ENCODE measurements around the gene IL22. TPM values are rescaled to one million over a fixed set of nuclear protein-coding genes. Genes with fewer than 3 reads are reported as not detected.

Gene IL22
- total RNA-seq, 2 experiments from 2014 or later, result not detected

DNA sequence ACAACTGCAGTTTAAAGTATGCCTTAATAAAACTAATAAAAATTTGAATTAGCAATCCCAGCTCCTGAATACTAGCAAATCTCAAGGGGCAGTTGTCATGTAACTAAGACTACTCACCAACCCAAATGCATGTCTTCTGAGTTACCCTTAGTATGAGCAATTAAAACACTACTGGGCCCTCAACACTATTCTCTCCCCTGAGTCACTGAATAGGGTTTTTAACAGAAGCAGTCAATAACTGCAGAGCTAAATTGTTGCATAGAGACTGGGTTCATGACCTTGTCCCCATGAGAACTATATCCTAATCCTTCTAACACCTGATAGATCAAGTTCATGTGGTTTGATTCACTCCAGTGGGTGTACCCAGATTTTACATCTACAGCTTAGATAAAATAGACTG lies 39.9 kb upstream of the IL22 start:
- no TSS peak for BruUV-seq (replicated peaks)
- no peaks in the 10 kb centered on the region for H3K9me2 ChIP-seq (ENCODE audit: insufficient read depth, low read length)
- intact Hi-C loops (cut with micrococcal nuclease; ENCODE audit: unreplicated experiment), result no loop called here
- H3K4me3 ChIP-seq (ENCODE audit: low read depth, low read length, poor library complexity, severe bottlenecking), result no peak overlapping the region
- ChIA-PET POLR2A (no interaction called here), CTCF (ENCODE audit: unreplicated experiment) (interaction anchor here (0.7 kb wide), 1 partner anchor 45 kb away, joined by 3 read pairs; no protein-coding TSS in a partner anchor)
- H3K4me1 ChIP-seq (ENCODE audit: insufficient read depth, low read length, poor library complexity, severe bottlenecking), result no peaks in the 10 kb centered on the region
- no peak overlapping the region for H3K27ac ChIP-seq (ENCODE audit: low read depth, low read length, poor library complexity, severe bottlenecking)
- H3K79me2 ChIP-seq (ENCODE audit: insufficient read depth, low read depth, low read length), result no peaks in the 10 kb centered on the region
- no peaks in the 10 kb centered on the region for H4K20me1 ChIP-seq (ENCODE audit: insufficient read depth, low read length)
- H3K9me3 ChIP-seq (ENCODE audit: low read length), result no peaks in the 10 kb centered on the region
- H3K4me2 ChIP-seq (ENCODE audit: low read length), result no peak overlapping the region
- H3K36me3 ChIP-seq (ENCODE audit: insufficient read depth, low read length), result peaks cover 25% of the 10 kb centered on the region
- no peak for DNase-seq (ENCODE audit: low spot score)
- no peak overlapping the region for H2AFZ ChIP-seq (ENCODE audit: low read length)
- no peak for TF ChIP-seq EZH2phosphoT487 (IDR thresholded peaks at IDR 0.05; ENCODE audit: borderline replicate concordance, low read depth, low read length)
- TF ChIP-seq, protein P1, sequence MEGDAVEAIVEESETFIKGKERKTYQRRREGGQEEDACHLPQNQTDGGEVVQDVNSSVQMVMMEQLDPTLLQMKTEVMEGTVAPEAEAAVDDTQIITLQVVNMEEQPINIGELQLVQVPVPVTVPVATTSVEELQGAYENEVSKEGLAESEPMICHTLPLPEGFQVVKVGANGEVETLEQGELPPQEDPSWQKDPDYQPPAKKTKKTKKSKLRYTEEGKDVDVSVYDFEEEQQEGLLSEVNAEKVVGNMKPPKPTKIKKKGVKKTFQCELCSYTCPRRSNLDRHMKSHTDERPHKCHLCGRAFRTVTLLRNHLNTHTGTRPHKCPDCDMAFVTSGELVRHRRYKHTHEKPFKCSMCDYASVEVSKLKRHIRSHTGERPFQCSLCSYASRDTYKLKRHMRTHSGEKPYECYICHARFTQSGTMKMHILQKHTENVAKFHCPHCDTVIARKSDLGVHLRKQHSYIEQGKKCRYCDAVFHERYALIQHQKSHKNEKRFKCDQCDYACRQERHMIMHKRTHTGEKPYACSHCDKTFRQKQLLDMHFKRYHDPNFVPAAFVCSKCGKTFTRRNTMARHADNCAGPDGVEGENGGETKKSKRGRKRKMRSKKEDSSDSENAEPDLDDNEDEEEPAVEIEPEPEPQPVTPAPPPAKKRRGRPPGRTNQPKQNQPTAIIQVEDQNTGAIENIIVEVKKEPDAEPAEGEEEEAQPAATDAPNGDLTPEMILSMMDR (conservative IDR thresholded peaks at IDR 0.05; ENCODE audit: low read length), result no peak

- ChIA-PET CTCF (ENCODE audit: unreplicated experiment) (interaction anchor here (0.7 kb wide), 1 partner anchor 44 kb away, joined by 3 read pairs; no protein-coding TSS in a partner anchor), POLR2A (interaction anchor here (0.9 kb wide), 1 partner anchor 46 kb away, joined by 4 read pairs; no protein-coding TSS in a partner anchor)
- no peak overlapping the region for H3K4me2 ChIP-seq (ENCODE audit: low read length)
- H2AFZ ChIP-seq (ENCODE audit: low read length), result no peak overlapping the region
- H3K9me3 ChIP-seq (ENCODE audit: low read length), result no peaks in the 10 kb centered on the region
- BruUV-seq (replicated peaks), result no TSS peak
- intact Hi-C loops (cut with micrococcal nuclease; ENCODE audit: unreplicated experiment), result no loop called here
- H4K20me1 ChIP-seq (ENCODE audit: insufficient read depth, low read length), result no peaks in the 10 kb centered on the region
- no peaks in the 10 kb centered on the region for H3K79me2 ChIP-seq (ENCODE audit: insufficient read depth, low read depth, low read length)
- H3K36me3 ChIP-seq (ENCODE audit: insufficient read depth, low read length), result peaks cover 20% of the 10 kb centered on the region
- TF ChIP-seq, protein P1 (conservative IDR thresholded peaks at IDR 0.05; ENCODE audit: low read length), result no peak
- no peak for TF ChIP-seq EZH2phosphoT487 (IDR thresholded peaks at IDR 0.05; ENCODE audit: borderline replicate concordance, low read depth, low read length)
- H3K9me2 ChIP-seq (ENCODE audit: insufficient read depth, low read length), result no peaks in the 10 kb centered on the region
- H3K4me3 ChIP-seq (ENCODE audit: low read depth, low read length, poor library complexity, severe bottlenecking), result no peak overlapping the region
- no peak for DNase-seq (ENCODE audit: low spot score)
- no peak overlapping the region for H3K27ac ChIP-seq (ENCODE audit: low read depth, low read length, poor library complexity, severe bottlenecking)
- no peaks in the 10 kb centered on the region for H3K4me1 ChIP-seq (ENCODE audit: insufficient read depth, low read length, poor library complexity, severe bottlenecking)
These were observed 38.9 kb upstream of the IL22 start for GRCh38 chr12:68292151-68292943.
